Stimulated activated CD8-positive, alpha-beta memory T cell treated with anti-CD3 and anti-CD28 coated beads, Interleukin-15, amount 100 ng/mL, for 48 hours (primary cell): ENCODE results near the gene PTGES2.
"Not testable (repeated sequence)": the region's sequence is repeated elsewhere in the genome, so short reads cannot be mapped to it uniquely, and the experiment has no call there.

Source experiments
- DNase-seq, 2 donors: peaks; one replicate each; pipeline ENCODE4 v3.0.0-alpha.2; 2020; ENCODE audit warnings: low read depth in 2 of 2

The PTGES2 gene

GRCh38 chr9:128136816-128137793 is 9.6 kb upstream of the PTGES2 start:
- DNase-seq: no peak

- not testable (repeated sequence) for DNase-seq
These were observed 8.0 kb upstream of the PTGES2 start for GRCh38 chr9:128135561-128135960.

- not testable (repeated sequence) for DNase-seq
These were observed 4.6 kb upstream of the PTGES2 start for GRCh38 chr9:128132139-128132538.

- not testable (repeated sequence) for DNase-seq
These were observed 3.8 kb upstream of the PTGES2 start for GRCh38 chr9:128131346-128131745.

- not testable (repeated sequence) for DNase-seq
These were observed 3.1 kb upstream of the PTGES2 start for GRCh38 chr9:128130651-128131050.

- peak in 1 of 2 donors; percentile 41 for DNase-seq
These were observed 2.6 kb upstream of the PTGES2 start for GRCh38 chr9:128129976-128130590.

- no peak for DNase-seq
These were observed 1.5 kb upstream of the PTGES2 start for GRCh38 chr9:128128836-128129590.

GRCh38 chr9:128127990-128128835 is 684 bp upstream of the PTGES2 start:
- DNase-seq: peak; percentile 67 to 69

- DNase-seq: no peak
These were observed 1.8 kb downstream of the PTGES2 start for GRCh38 chr9:128125580-128126354.

- DNase-seq: peak; percentile 18 to 20
These were observed 2.5 kb downstream of the PTGES2 start for GRCh38 chr9:128124873-128125579.

- no peak for DNase-seq
These were observed 3.1 kb downstream of the PTGES2 start for GRCh38 chr9:128124451-128124850.

GRCh38 chr9:128123451-128124080 is 4.0 kb downstream of the PTGES2 start:
- DNase-seq: no peak

- no peak for DNase-seq
These were observed 4.7 kb downstream of the PTGES2 start for GRCh38 chr9:128122809-128123175.

- no peak for DNase-seq
These were observed 5.4 kb downstream of the PTGES2 start for GRCh38 chr9:128121924-128122808.

- no peak for DNase-seq
These were observed 6.1 kb downstream of the PTGES2 start for GRCh38 chr9:128121466-128121810.

GRCh38 chr9:128120741-128121465 is 6.6 kb downstream of the PTGES2 start:
- DNase-seq: no peak

GRCh38 chr9:128120061-128120740 is 7.3 kb downstream of the PTGES2 start:
- no peak for DNase-seq
